Heart left ventricle (tissue), 16 donors: ENCODE measurements around the gene SHKBP1. TPM values are rescaled to one million over a fixed set of nuclear protein-coding genes. Genes with fewer than 3 reads are reported as not detected.
"Not testable (repeated sequence)": the region's sequence is repeated elsewhere in the genome, so short reads cannot be mapped to it uniquely, and the experiment has no call there.

ENCODE experiments used
- ATAC-seq, 4 donors: fragments of 200-7000 bp; cut with Tn5 transposase; one replicate each; pipeline ENCODE4 v1.9.1; 2020 to 2022; ENCODE audit warnings: moderate library complexity in 4 of 4, mild to moderate bottlenecking in 3 of 4, moderate number of reproducible peaks in 1 of 4
- DNase-seq, 5 donors: peaks; one replicate each; pipeline ENCODE4 v3.0.0-alpha.2; 2020
- H3K27ac ChIP-seq, 12 donors: fragments of 200-600 bp; sonication (generic) in 4 of 12; one replicate each; pipeline versions ENCODE4 v1.5.0 to v1.8.0; 2016 to 2022; ENCODE audit warnings: mild to moderate bottlenecking in 2 of 12
- H3K27me3 ChIP-seq, 9 donors: fragments of 200-600 bp; sonication (generic) in 2 of 9; one replicate each; pipeline versions ENCODE4 v1.5.1 to v1.8.0; 2016 to 2022; ENCODE audit warnings: mild to moderate bottlenecking in 3 of 9
- H3K36me3 ChIP-seq, 9 donors: fragments of 200-600 bp; sonication (generic) in 2 of 9; one replicate each; pipeline versions ENCODE4 v1.5.0 to v1.8.0; 2018 to 2022; ENCODE audit warnings: mild to moderate bottlenecking in 2 of 9
- H3K4me1 ChIP-seq, 12 donors: fragments of 200-600 bp; sonication (generic) in 4 of 12; one replicate each; pipeline versions ENCODE4 v1.5.0 to v1.8.0; 2016 to 2022; ENCODE audit warnings: mild to moderate bottlenecking in 3 of 12
- H3K4me3 ChIP-seq, 12 donors: fragments of 200-600 bp; sonication (generic) in 4 of 12; one replicate each; pipeline versions ENCODE4 v1.5.0 to v1.8.0; 2017 to 2022; ENCODE audit warnings: mild to moderate bottlenecking in 9 of 12, moderate library complexity in 4 of 12
- H3K9me3 ChIP-seq, 12 donors: fragments of 200-600 bp; sonication (generic) in 4 of 12; one replicate each; pipeline versions ENCODE4 v1.5.0 to v1.8.0; 2016 to 2022; ENCODE audit warnings: mild to moderate bottlenecking in 1 of 12
- POLR2A ChIP-seq, 2 donors: fragments of 450-650 bp; IDR thresholded peaks; one replicate each; pipeline ENCODE4 v1.6.1; 2017; ENCODE audit warnings: antibody characterized with exemption in 2 of 2, mild to moderate bottlenecking in 2 of 2, moderate library complexity in 2 of 2
- WGBS, 4 donors: extraction: QIAGEN DNeasy Blood & Tissue Kit in 2 of 4; methylation state at CpG; one replicate each; pipeline versions ENCODE4 v1.1.5 to v1.1.7; 2013 to 2018; 5-methylcytosine and 5-hydroxymethylcytosine counted together
- intact Hi-C, 10 donors: fragments of 100-400 bp; cut with DNase I; formaldehyde crosslinking; loops; one replicate each; pipeline versions ENCODE4 v1.11.1 to v1.14.2; 2022
- polyA plus RNA-seq, 2 donors: library from polyadenylated mRNA; stranded (reverse); fragments of 200-250 nt; gene quantifications; one replicate each; pipeline ENCODE4 v1.2.3, GENCODE V29; 2013
- total RNA-seq, 9 donors: library from RNA; depleted of rRNA in 2 of 9; stranded (reverse); fragments of >200 nt in 2 of 9; fragmentation: NEBNext Ultra II Directional in 3 of 9; extraction: Animal tissue kit (Norgen Biotek cat#: 25700) in 3 of 9; gene quantifications; one replicate each; pipeline versions ENCODE4 v1.1.0 to v1.2.4, GENCODE V29; 2016 to 2023
- TF ChIP-seq, protein P1 (sequence below), 12 donors: fragments of 200-600 bp; sonication (generic) in 4 of 12; IDR thresholded peaks; one replicate each; pipeline versions ENCODE4 v1.5.0 to v1.8.0; 2018 to 2022; ENCODE audit warnings: antibody characterized with exemption in 12 of 12, mild to moderate bottlenecking in 5 of 12
- donor health status: ischemic (EF 13 %, LVEDD 7.1; RV severe dilation, severe dysfunction).
- donor health status: healthy with polysubstance abuse.
- donor health status: DM: no; HTN: yes; CAD: no.
- donor health status: DM: no; HTN: no; CAD: no.
- donor health status: ischemic (EF 25% LVEDD 6.9; RV normal size, moderate dysfunction).
- donor health status: ischemic (EF 25% LVEDD 5.7; RV mildly dilated, moderate dysfunction).
- donor health status: healthy.
- donor health status: DM: yes; HTN: yes; CAD: no.
- donor health status: ischemic (EF 35%, LVEDD 5.7; RV mildly dilated, moderate dysfunction).
- donor health status: nonischemic (EF 11% LVEDD 7.7; RV severe dilation, severe dysfunction).
- donor health status: DM: yes; HTN: yes; CAD: no.
- donor health status: PGD.
- donor health status: ischemic (EF 29% LVEDD 5.4; RV normal size, mild dysfunction).
- donor health status: nonischemic (EF 23%, LVEDD 6.1; RV moderate dilation, normal function).

The SHKBP1 gene
- total and polyA plus RNA-seq, 11 donors: 16.4 to 52.8 (median 22.7) TPM

DNA sequence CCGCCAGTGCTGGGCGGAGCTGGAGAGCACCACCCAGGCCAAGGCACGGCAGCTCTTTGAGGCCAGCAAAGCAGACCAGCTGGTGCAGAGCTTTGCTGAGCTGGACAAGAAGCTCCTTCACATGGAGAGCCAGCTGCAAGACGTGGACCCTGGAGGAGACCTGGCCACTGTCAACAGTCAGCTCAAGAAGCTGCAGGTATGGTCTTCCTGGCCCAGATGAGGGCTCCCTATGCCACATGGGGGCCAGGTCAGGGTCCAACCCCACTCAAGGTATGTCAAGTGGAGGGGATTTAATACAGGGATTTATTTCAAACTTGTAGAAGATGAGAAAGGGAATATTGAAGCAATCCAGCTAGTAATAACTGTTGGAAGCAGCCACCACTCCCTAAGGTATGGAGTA is 42.5 kb upstream of the SHKBP1 start:
- no peak for ATAC-seq

DNA sequence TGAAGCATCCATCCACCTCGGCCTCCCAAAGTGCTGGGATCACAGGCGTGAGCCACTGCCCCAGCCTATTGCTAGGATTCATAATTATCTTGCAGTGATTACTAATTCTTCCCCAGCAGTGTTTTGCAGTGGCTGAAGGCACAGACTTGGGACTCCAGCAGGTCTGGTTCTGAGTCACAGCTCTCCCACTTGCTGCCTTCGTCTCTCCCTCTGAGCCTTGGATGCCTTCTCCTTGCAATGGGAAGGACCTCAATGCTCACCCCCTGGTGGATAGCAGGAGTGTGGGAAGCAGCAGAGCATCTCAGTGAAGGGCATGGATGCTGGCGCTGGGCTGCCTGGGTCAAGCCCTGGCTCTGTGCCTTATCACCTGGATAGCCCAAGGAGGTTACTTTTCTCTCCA is 37.6 kb upstream of the SHKBP1 start:
- peaks cover 0 to 2% (median 0%) of the 10 kb centered on the region in 12 donors for H3K9me3 ChIP-seq
- 64 to 84% (median 75%) methylated on average over 4 of the region's 4 CpGs for WGBS, 4 donors
- H3K27ac ChIP-seq: no peak overlapping the region
- H3K36me3 ChIP-seq: no peaks in the 10 kb centered on the region
- peaks cover 0 to 1% (median 0%) of the 10 kb centered on the region in 9 donors for H3K27me3 ChIP-seq
- intact Hi-C loops: loop anchor here in 1 of 10 donors (10.0 kb wide), 1 partner anchor 234 kb away; no protein-coding TSS in a partner anchor
- DNase-seq: no peak
- TF ChIP-seq, protein P1, sequence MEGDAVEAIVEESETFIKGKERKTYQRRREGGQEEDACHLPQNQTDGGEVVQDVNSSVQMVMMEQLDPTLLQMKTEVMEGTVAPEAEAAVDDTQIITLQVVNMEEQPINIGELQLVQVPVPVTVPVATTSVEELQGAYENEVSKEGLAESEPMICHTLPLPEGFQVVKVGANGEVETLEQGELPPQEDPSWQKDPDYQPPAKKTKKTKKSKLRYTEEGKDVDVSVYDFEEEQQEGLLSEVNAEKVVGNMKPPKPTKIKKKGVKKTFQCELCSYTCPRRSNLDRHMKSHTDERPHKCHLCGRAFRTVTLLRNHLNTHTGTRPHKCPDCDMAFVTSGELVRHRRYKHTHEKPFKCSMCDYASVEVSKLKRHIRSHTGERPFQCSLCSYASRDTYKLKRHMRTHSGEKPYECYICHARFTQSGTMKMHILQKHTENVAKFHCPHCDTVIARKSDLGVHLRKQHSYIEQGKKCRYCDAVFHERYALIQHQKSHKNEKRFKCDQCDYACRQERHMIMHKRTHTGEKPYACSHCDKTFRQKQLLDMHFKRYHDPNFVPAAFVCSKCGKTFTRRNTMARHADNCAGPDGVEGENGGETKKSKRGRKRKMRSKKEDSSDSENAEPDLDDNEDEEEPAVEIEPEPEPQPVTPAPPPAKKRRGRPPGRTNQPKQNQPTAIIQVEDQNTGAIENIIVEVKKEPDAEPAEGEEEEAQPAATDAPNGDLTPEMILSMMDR (IDR thresholded peaks at IDR 0.05): no peak
- no peak for TF ChIP-seq POLR2A (IDR thresholded peaks at IDR 0.05)
- H3K4me1 ChIP-seq: peaks cover 0 to 19% (median 7%) of the 10 kb centered on the region in 12 donors
- no peak overlapping the region for H3K4me3 ChIP-seq
- ATAC-seq: no peak

More for the DNA sequence above, 42.5 kb upstream of the SHKBP1 start:
- Histone ChIP-seq H3K4me1 (peaks cover 0 to 15% (median 8%) of the 10 kb centered on the region in 12 donors), H3K9me3 (peaks cover 0 to 4% (median 0%) of the 10 kb centered on the region in 12 donors), H3K4me3 (no peak overlapping the region), H3K27me3 (peaks cover 0 to 11% (median 0%) of the 10 kb centered on the region in 9 donors), H3K27ac (no peak overlapping the region), H3K36me3 (no peaks in the 10 kb centered on the region)
- no peak for TF ChIP-seq POLR2A (IDR thresholded peaks at IDR 0.05)
- TF ChIP-seq, protein P1 (IDR thresholded peaks at IDR 0.05): no peak
- intact Hi-C loops: loop anchor here in 3 of 10 donors (5.0 to 10.0 kb wide), 3 partner anchors 43 to 229 kb away; partner anchors contain the start of gene SHKBP1 (in 1 of the 3)
- 82 to 84% (median 84%) methylated on average over 4 of the region's 4 CpGs for WGBS, 4 donors
- no peak for DNase-seq

DNA sequence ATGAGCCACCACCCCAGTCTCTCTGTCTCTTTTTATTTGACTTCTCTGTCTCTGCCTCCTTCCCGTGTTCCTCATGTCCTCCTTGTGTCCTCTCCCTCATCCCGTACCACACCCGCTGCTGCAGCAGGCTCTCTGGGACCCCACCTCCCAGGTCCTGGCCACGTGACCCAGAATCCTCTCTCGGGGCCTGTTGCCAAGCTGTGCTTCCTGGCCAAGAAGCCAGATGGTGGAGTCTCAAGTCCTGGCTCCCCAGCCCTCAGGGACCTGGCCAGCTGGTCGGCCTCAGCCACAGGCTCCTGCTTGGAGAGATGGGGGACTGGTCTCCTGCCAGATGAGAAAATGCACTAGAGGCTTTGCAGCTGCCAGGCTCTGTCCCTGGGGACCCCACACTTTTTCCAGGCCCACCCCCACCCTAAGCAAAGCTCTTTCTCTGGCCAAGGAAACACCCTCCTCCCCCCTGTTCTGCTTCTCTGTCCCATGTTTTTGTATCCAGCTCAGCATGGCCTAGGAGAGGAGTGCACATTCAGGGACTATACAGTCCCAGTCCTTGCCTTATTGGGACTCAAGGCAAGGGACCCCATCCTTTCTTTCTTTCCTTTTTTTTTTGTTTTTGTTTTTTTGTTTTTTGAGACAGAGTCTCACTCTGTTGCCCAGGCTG is 34.3 kb upstream of the SHKBP1 start:
- ATAC-seq: peak; percentile 42 to 85 (median 82)
- H3K9me3 ChIP-seq: peaks cover 0 to 6% (median 0%) of the 10 kb centered on the region in 12 donors
- intact Hi-C loops: loop anchor here in 6 of 10 donors (2.0 to 10.0 kb wide), 4 partner anchors 55 to 92 kb away; no protein-coding TSS in a partner anchor
- TF ChIP-seq, protein P1 (IDR thresholded peaks at IDR 0.05): peak in 1 of 12 donors; percentile 12
- TF ChIP-seq POLR2A (IDR thresholded peaks at IDR 0.05): no peak
- H3K27ac ChIP-seq: no peak overlapping the region
- 28 to 46% (median 35%) methylated on average over 6 of the region's 6 CpGs for WGBS, 4 donors
- H3K27me3 ChIP-seq: no peaks in the 10 kb centered on the region
- peaks cover 0 to 19% (median 7%) of the 10 kb centered on the region in 12 donors for H3K4me1 ChIP-seq
- DNase-seq: peak; percentile 74 to 92 (median 81)
- H3K36me3 ChIP-seq: no peaks in the 10 kb centered on the region
- no peak overlapping the region for H3K4me3 ChIP-seq

DNA sequence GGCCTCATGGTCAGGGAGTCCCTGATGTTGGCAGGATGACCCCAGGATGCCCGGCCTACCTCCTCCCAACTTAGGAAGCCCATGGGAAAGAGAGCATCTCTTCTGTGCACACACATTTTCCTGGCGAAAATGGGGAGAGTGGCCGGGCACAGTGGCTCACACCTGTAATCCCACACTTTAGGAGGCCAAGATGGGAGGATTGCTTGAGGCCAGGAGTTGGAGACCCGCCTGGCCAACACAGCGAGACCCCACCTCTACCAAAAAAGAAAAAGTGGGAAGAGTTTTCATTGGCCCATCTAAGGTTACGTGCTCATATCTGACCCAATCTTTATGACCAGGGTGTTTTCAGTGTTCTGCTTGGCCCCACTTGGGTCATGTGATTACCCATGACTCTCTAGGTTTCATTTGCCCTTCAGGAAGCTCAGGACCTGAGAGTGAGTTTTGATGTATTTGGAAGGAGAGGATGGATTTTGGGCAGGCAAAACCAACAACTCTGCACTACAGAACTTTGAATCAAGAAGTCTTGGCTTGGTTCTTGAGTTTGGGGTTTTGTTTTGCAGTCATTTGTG is 33.6 kb upstream of the SHKBP1 start:
- intact Hi-C loops: loop anchor here in 6 of 10 donors (2.0 to 10.0 kb wide), 4 partner anchors 54 to 92 kb away; no protein-coding TSS in a partner anchor

DNA sequence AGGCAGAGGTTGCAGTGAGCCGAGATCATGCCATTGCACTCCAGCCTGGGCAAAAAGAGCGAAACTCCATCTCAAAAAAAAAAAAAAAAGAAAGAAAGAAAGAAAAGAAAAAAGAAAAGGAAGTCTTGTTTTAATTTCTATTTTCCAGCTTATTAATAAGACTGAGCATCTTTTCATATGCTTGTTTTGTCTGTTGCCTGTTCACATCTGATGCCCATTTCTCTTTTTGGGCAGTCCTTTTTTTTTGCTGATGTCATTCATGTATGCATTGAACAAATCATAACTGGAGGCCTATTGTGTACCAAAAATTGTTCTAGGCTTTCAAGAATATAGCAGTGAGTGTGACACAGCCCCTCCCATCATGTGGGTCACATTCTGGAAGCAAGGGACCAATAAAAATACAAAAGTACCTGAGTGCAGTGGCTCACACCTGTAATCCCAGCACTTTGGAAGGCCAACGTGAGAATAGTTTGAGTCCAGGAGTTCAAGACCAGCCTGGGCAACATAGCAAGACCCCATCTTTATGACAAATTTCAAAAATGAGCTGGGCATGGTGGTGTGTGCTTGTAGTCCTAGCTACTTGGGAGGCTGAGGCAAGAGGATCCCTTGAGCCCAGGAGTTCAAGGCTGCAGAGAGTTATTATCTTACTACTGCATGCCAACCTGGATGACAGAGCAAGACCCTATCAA is 30.4 kb upstream of the SHKBP1 start:
- not testable (repeated sequence) for H3K9me3 ChIP-seq, ATAC-seq, H3K36me3 ChIP-seq, H3K4me3 ChIP-seq, H3K27ac ChIP-seq, DNase-seq
- Histone ChIP-seq H3K27me3 (peaks cover 0 to 29% (median 0%) of the 10 kb centered on the region in 9 donors), H3K4me1 (peaks cover 0 to 19% (median 7%) of the 10 kb centered on the region in 12 donors)
- 81 to 90% (median 86%) methylated on average over 3 of the region's 3 CpGs for WGBS, 4 donors
- intact Hi-C loops: loop anchor here in 3 of 10 donors (5.0 to 10.0 kb wide), 2 partner anchors 51 to 89 kb away; no protein-coding TSS in a partner anchor

More for the DNA sequence above, 33.6 kb upstream of the SHKBP1 start:
- Histone ChIP-seq H3K4me3 (no peak overlapping the region), H3K4me1 (peaks cover 0 to 19% (median 7%) of the 10 kb centered on the region in 12 donors), H3K27ac (no peak overlapping the region), H3K27me3 (peaks cover 0 to 3% (median 0%) of the 10 kb centered on the region in 9 donors), H3K9me3 (peaks cover 0 to 6% (median 0%) of the 10 kb centered on the region in 12 donors), H3K36me3 (no peaks in the 10 kb centered on the region)
- WGBS, 4 donors: 94 to 97% (median 96%) methylated on average over 6 of the region's 6 CpGs
- ATAC-seq (no peak), DNase-seq (peak in 1 of 5 donors; percentile 30)
- TF ChIP-seq, protein P1 (IDR thresholded peaks at IDR 0.05): no peak
- TF ChIP-seq POLR2A (IDR thresholded peaks at IDR 0.05): no peak

DNA sequence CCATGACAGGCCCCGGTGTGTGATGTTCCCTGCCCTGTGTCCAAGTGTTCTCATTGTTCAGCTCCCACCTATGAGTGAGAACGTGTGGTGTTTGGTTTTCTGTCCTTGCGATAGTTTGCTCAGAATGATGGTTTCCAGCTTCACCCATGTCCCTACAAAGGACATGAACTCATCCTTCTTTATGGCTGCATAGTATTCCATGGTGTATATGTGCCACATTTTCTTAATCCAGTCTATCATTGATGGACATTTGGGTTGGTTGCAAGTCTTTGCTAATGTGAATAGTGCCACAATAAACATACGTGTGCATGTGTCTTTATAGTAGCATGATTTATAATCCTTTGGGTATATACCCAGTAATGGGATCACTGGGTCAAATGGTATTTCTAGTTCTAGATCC is 29.5 kb upstream of the SHKBP1 start:
- not testable (repeated sequence) for DNase-seq, ATAC-seq, H3K4me3 ChIP-seq, H3K9me3 ChIP-seq, H3K27ac ChIP-seq, H3K36me3 ChIP-seq
- intact Hi-C loops: loop anchor here in 3 of 10 donors (5.0 to 10.0 kb wide), 2 partner anchors 50 to 88 kb away; no protein-coding TSS in a partner anchor
- 77 to 94% (median 93%) methylated on average over 4 of the region's 4 CpGs for WGBS, 4 donors
- Histone ChIP-seq H3K4me1 (peaks cover 0 to 15% (median 5%) of the 10 kb centered on the region in 12 donors), H3K27me3 (peaks cover 0 to 29% (median 0%) of the 10 kb centered on the region in 9 donors)
